Measurements from ENCODE around the gene LRFN2.

DNA sequence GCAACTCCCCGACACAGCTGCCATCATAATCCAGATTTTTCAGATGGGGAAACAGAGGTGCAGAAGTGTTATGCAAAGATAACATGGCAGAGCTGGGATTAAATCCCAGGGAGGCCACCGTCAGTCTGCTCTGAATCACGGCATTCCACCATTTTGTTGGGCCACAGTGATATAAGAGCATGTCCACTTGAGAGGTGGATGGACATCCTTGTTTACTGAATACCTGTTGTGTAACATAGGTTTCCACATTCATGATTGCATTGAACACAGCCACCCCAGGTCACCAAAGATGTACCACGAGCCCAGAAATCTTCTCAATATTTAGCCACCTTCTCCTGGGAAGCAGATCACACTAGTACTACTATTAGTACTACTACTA lies 191.5 kb downstream of the LRFN2 start:
- TF ChIP-seq, protein P1, sequence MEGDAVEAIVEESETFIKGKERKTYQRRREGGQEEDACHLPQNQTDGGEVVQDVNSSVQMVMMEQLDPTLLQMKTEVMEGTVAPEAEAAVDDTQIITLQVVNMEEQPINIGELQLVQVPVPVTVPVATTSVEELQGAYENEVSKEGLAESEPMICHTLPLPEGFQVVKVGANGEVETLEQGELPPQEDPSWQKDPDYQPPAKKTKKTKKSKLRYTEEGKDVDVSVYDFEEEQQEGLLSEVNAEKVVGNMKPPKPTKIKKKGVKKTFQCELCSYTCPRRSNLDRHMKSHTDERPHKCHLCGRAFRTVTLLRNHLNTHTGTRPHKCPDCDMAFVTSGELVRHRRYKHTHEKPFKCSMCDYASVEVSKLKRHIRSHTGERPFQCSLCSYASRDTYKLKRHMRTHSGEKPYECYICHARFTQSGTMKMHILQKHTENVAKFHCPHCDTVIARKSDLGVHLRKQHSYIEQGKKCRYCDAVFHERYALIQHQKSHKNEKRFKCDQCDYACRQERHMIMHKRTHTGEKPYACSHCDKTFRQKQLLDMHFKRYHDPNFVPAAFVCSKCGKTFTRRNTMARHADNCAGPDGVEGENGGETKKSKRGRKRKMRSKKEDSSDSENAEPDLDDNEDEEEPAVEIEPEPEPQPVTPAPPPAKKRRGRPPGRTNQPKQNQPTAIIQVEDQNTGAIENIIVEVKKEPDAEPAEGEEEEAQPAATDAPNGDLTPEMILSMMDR (conservative IDR thresholded peaks at IDR 0.05 in 1 of 2, IDR thresholded peaks at IDR 0.05 in 1 of 2; ENCODE audit: extremely low read depth in 1 of 2, insufficient read depth in 1 of 2, low read depth in 1 of 2, low read length in 2 of 2): no peak
- no peak for TF ChIP-seq EZH2 (IDR thresholded peaks at IDR 0.05; ENCODE audit: borderline replicate concordance, low read length)

All from mammary epithelial cell (primary cell).